HK-2 (cell line): ENCODE data around the gene MARK3.

Experiments used
- DNase-seq: peaks from one replicate; pipeline ENCODE4 v3.0.0-alpha.2; 2018; ENCODE audit not compliant: unreplicated experiment

The MARK3 gene

GRCh38 chr14:103536693-103537092 lies 151.5 kb downstream of the MARK3 start:
- no peak for DNase-seq

DNA sequence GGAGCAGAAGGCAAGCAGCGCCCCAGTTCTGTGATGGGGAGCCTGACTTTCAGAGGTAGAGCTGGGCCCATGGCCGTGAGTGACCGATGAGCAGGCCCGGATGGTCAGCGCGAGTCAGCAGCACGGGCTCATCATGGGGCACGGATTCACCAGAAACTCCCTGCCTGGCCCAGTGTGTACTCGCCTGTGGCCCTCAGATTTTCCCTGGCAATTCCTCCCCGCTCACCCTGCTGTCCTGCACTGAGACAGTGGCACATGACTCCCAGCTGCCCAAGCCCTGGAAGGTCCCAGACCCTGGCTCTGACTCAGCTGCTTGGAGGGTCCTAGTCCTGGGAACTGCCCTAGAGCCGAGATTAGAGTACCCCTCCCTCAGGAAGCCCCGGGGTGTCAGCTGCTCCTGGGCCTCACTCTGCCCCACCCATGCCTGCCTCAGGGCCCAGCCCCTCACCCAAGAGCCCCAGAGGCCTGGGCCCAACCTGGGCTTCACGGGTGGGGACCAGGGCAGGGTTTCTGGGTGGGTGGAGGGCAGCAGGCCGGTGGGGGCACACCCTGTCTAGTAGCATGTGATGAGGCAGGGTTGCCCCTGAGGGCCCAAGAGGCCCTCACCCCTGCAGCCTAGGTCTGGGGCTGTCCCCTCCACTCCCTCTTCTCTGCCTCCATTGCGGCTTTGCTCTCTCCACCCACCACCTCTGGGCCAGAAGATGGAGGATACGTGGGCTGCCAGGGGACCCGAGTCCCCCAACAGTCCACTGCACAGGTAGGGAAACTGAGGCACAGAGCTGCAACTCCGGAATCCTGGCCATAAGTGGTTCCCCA lies 152.2 kb downstream of the MARK3 start:
- no peak for DNase-seq

DNA sequence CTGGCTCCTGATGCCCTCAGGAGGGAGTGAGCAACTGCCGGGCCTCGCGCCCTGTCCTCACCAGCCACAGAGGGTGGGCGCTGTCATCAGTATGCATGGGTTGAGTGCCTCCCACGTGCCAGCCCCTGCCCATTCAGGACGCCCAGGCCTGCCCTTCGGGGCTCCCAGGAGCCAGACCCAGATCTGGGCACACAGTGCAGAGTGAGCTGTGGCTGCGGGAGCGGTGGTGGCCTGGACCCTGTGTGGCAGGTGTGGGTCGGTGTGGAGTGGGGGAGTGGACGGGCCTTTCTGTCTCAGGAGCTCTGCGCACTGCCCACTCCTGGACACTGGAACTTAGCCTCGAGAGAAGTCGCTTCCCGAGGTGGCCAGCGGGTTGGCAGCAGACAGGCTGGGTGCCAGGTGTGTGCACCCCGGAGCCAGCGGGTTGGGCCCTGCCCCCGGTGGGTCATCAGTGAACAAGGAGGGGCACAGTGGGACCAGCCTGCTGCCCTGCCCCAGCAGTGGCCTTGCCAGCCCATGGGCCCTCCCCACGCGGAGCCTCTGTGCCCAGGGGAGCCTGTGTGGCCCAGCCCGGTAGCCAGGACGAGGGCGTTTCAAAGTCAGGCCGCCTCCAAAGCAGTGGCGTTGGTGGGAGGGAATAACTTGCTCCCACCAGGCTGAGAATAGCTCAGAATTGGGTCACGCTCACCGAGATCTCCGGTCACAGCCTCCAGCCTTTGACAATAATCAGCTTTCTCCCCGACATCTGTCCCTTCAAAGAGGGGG lies 153.3 kb downstream of the MARK3 start:
- no peak for DNase-seq

DNA sequence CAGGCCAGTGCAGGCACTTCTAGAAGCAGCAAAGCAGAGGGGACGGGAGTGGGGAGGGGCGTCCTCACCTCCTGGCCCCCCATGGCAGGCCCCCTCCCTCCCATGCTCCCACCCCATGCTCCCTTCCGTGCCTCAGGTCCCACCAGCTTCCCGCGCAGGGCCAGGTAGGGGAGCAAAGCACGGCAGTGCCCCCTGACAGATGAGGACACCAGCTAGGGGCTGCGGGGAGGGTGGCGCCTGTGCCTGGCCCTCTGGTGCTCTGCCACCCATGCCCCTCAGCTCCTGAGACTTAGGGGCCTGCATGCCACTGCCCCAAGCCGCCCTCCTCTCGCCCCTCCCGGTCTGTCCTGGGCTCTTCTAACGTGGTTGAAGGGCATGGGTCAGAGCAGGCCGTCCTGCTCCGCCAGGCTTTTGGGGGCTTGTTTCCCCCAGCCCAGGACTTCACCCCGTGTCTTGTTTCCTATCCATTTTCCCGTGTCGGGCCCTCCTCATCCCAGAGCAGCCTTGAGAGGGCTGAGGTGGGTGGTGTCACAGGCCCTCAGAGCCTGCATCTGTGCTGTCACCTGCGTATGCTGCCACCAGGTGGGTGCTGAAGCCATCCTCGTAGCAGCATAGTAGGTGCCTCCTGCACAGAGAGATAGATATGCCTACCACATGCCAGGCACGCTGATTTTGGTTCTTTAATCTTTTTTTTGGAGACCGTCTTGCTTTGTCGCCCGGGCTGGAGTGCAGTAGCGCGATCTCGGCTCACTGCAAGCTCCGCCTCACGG lies 154.0 kb downstream of the MARK3 start:
- no peak for DNase-seq

- DNase-seq = no peak
Observed at GRCh38 chr14:103540821-103541708, 155.8 kb downstream of the MARK3 start.

GRCh38 chr14:103541709-103542604 lies 156.7 kb downstream of the MARK3 start:
- no peak for DNase-seq

DNA sequence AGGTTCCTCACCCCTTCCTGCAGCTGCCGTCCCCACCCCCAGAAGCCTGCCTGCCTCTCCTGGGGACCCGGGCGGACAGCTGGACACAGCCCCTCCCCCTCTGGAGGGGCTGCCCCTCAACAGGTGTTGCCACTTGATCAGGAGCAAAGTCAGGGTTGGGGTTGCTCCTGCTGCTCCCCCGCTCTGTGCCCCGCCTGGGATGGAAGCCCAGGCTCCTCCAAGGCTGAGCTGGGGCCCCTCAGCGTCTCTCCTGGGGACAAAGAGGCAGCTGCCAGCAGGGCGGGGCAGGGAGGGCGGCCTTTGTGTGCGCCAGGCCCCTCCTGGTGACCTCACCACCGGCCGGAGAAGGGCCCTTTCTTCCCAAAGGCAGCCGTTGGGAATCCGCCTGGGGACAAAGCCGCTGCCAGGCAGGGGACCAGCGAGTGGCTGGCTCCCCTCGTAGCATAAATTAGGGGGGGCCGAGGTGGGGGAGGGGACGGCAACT lies 157.4 kb downstream of the MARK3 start:
- DNase-seq = no peak

- DNase-seq = no peak
Observed at GRCh38 chr14:103543140-103543539, 157.9 kb downstream of the MARK3 start.

- DNase-seq = no peak
Observed at GRCh38 chr14:103543721-103544387, 158.6 kb downstream of the MARK3 start.

GRCh38 chr14:103544388-103545218 lies 159.4 kb downstream of the MARK3 start:
- no peak for DNase-seq

DNA sequence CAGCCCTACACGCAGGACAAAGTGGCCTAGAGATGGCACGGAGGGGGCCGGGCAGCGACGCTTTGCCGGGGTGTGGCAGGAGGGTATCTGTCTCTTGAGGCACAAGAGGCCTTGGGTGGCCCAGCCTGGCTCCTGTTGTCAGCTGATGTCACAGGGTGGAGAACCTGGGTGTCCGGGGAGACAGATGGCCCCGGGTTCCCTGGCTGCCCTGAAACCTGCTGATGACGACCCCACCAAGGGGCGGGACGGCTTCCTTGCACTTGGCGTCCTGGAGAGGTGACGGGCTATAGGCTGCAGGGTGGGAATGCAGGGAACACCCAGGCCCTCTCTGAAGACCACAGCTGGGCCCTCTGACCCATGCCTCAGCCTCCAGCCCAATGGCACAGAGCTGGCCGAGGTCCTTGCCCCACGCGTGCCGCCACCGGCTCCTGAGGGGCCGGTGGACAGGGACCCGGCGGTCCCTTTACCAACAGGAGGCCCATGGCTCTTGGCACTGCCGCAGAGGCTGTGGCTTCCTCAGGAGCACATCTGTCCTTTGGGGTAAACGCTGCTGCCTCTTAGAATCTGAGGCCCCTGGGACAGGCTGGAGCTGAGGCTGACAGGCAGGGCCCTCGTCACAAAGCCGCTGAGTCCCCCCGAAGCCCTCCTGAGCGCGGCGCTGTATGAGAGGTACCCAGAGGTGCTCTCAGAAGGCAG lies 160.2 kb downstream of the MARK3 start:
- DNase-seq = no peak

DNA sequence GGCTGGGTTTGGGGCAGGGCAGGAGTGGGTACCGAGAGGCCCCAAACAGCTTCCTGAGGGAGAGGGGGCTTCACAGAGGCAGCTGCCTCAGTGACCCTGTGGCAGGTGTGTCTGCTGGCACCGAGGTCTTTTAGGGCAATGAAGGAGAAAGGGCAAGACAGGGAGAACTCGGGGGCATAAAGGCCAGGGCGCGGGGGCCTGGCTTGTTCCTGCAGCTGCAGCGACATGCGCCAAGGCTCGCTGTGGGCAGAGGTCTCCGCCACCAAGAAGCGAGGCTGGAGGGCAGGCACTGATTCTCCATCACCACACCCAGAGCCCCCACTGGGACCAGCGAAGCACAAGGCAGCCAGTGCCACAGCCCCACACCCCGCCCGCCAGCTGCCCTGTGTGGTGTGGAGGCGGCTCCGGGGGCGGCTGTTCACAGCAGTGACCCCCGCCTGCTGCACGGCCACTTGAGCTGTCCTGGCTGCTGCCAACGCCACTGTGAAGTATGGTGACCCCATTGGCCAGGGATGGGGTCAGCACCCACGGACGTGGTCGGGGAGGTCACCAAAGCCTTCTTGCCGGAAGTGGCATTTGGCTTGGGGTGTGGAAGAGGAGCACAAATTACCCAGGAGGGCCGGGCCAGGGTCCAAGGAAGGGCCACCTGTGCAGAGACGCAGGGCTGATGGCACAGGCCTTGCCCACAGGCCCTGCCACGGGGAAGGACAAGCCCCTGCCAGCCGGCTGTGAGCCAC lies 160.9 kb downstream of the MARK3 start:
- no peak for DNase-seq

DNA sequence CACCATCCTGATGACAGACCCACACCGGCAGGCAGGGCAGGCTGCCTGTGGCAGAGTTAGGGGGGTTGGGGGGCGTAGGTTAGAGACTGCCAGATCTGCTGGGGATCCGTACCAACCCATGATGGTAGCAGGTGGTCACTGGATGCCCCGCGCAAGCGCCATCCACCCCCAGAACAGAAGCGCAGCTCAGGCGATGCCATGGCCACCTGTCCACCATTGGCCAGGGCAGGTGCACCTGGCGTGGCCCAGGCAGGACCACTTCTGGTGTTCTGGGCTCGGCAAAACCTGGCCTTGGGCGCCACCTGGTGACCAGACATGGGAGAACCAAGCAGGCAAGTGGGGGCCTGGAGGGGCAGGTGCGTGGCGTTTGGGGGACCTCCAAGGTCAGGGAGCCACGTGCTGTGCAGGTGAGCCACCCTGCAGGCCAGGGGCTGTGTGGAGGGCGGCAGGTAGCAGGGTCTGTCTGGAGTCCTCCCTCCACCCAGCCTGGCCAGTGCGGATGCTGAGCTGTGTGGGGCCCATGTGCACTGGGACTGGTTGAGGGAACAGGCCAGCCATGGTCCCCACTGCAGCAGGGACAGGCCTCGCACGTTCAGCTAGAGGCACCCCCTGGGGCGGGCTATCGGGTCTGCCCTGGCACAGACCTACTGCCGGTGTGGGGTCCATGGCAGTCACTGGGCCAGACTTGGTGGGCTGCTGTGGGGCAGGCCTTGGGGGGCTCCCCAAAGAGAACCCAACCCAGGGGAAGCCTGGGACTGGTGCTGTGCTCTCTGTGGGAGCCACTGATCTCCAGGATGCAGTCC lies 161.6 kb downstream of the MARK3 start:
- DNase-seq = peak; percentile 78

- no peak for DNase-seq
Observed at GRCh38 chr14:103547455-103547940, 162.3 kb downstream of the MARK3 start.

- no peak for DNase-seq
Observed at GRCh38 chr14:103547941-103548462, 162.8 kb downstream of the MARK3 start.
